Stromal cell of bone marrow (primary cell): ENCODE data around the gene CHMP4A.

Experiments
- DNase-seq: peaks from one replicate; pipeline ENCODE4 v3.0.0-alpha.2; 2012; ENCODE audit warnings: low read depth

Gene CHMP4A

DNA sequence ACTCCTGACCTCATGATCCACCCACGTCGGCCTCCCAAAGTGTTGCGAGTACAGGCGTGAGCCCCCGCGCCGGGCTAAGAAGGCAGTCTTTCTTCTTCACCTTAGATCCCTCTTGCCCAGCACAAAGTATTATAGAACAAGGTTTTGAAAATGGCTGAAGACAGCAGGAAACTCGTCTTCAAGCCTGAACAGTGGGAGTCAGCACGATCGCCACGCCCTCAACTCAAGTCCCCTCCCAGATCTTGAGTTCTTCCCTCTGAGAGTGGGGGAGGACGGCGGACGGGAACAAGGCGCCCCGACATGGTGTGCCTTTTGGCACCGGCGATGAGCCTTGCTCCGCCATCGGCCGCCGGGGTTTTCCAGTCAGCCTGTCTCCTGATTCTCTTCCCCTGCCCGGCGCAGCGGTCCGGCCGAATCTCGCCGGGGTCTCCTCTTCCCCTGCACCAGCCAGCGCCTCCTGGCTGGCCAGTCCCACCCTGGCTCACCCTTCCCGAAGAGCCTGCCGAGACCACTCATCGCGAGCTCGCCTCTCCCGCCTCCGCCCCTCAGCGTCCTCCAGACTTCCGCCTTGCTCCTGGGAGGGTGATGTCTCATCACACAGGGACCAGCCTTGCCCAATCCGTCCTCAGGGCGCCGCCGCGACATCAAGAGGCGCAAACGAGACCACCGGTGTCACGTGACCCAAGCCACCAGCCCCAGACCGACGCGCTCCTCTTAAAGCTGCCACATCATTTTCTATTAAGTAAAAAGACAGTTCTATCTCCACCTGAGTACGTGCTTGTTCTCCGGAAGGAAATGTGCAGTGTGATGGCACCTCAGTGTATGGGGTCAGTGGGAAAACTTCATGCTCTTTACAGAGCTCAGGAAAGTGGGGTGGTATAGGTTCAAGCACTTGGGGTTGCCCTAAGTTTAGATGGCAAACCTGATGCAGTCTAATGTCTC, at the start of gene CHMP4A:
TSS of gene CHMP4A (minus strand) at position 565 of the 942 bp plus-strand sequence. CDS start at position 516, 49 bp downstream.
- DNase-seq, result peak; percentile 97

GRCh38 chr14:24261969-24262327, 48.7 kb upstream of the CHMP4A start:
- DNase-seq, result no peak

GRCh38 chr14:24261256-24261968, 48.1 kb upstream of the CHMP4A start:
- no peak for DNase-seq

DNA sequence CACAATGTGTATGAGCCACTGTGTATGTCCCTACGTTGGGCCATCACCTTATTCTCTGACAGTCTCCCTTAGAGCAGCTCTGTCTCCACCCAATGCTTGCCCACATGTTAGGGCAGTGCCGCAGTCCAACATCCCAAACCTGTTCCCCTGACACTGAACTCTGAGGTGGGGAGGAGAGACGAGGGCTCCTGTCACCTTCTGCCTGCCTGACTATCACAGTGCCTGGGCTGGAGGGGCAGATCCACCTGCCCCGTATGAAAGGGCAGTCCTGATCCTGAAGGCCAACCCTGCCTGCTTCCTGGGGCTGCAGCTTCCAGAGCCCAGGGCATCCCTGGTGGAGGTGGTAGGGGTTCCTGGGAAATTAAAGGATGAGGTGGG, 47.5 kb upstream of the CHMP4A start:
- no peak for DNase-seq

GRCh38 chr14:24260026-24260779, 46.9 kb upstream of the CHMP4A start:
- no peak for DNase-seq

DNA sequence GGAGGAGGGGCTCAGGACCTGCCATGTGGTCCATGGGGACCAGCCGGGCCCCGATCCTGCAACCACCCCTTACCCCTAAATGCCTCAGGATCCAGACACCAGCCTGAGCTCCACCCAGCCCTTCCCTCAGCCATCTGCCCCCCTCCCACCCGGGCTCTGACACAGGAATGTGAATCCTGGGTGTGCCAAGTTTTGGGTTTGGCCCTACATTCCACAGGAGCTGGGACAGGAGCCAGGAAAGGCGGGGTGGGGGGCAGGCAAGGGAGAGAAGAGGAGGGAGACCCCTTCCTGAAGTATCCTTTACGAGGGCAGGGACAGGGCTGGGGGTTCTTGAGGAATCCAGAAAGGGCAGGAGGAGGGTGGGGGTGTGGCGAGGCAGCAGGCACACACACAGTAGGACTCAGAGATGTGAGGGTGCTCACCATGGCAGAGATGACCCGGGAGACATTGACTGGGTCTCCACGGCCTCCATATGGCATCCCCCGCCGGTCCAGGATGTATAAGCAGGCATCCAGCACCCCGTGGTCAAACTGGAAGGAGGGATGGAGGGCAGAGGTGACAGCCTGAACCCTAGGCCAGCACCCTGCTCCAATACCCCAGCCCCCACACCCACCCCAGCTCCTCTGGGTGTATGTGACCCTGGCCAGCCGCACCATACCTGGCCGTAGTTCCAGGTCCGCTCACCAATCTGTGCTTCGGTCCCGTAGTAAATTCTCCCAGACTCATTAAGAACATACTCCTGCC, 46.2 kb upstream of the CHMP4A start:
- DNase-seq, result no peak

DNA sequence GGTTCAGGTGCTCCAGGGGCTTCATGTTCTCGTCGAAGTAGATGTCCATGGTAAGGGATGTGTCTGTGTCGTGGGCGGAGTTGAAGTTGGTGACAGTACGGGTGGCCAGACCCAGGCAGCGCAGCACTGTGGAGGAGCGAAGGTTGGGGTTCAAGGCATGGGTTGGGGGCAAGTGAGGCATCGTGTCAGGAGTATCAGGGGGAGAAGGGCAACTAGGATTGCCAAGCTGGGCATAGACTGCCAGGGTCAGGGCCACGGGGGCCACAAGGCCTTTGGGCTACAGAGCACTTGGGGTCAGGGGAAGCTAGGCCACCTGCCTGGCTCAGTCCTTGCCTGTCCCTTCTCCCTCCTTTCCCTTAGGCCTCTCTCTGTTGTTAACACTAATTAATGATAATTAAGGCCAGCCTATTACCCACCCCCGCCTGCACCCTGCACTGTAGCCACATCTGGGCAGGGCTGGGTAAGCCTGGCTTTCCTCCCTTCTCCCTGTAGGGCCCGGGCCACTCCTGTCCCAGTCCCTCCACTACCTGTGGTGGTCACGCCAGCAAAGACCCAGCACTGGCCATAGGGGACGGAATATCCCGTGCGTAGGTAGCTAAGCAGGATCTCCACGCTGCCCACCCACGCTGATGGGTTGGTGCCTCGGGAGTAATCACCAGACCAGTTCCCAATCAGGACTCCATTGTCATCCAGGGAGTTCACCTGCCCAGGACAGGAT, 45.4 kb upstream of the CHMP4A start:
- DNase-seq, result no peak

DNA sequence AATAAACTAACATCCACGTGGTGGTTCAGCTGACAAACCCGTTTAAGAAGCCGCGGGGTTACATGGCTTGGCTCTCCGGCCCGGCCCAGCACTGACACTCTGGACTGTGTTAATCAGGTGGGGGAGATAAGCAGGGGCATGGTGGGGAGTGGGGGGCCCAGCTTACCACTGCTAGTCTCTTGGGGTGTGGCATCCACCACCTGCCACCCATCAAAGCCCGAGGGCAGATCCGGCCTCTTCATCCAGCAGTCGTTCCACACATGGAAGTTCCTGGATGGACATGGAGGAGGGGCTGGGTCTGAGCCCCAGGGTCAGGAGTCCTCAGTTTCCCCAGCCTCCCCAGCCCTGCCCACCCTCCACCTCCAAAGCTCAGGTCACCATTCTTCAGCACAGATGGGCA, 44.8 kb upstream of the CHMP4A start:
- no peak for DNase-seq

- DNase-seq, result no peak
These were observed 43.7 kb upstream of the CHMP4A start for GRCh38 chr14:24256960-24257359.

- no peak for DNase-seq
These were observed 42.8 kb upstream of the CHMP4A start for GRCh38 chr14:24255931-24256711.

GRCh38 chr14:24255438-24255837, 42.1 kb upstream of the CHMP4A start:
- no peak for DNase-seq

- DNase-seq, result no peak
These were observed 41.5 kb upstream of the CHMP4A start for GRCh38 chr14:24254630-24255392.

- DNase-seq, result no peak
These were observed 40.6 kb upstream of the CHMP4A start for GRCh38 chr14:24253936-24254335.

- DNase-seq, result no peak
These were observed 39.2 kb upstream of the CHMP4A start for GRCh38 chr14:24252289-24253124.

DNA sequence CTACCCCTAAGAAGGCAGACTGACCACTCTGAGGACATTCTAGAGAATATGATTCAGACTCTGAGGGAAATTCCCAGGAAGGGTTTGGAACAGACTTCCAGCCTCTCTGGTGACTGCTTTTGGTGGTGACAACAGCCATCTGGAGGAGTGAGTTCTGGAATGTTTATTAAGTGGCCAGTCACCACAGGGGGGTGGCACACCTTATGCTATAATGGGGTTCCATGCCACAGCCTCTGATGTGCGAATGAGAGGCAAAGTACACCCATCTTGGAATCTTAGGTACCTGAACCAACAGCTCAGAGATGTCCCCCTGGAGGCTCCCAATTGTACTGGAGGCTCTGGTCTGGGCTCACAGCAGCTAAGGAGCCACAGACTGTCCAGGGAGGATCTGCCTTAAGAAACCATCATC, 38.6 kb upstream of the CHMP4A start:
- no peak for DNase-seq

DNA sequence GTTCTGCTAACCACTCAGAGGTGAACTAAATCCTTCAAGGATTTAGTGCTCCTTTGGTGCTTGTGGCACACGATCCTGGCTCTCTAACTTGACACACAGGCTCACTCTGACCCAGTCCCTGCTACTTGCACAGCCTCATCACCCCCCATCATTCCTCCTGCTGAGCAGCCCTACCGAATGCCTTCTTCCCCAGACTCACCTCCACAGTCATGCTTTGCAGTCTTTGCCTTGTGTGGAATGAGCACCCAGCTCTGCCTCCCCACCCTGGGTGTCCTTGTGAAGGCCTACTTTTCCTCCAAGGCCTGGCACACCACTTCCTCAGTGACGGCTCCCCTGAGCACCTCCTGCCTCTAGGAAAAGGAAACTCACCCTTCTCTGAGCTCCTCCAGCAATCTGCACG, 37.1 kb upstream of the CHMP4A start:
- no peak for DNase-seq

GRCh38 chr14:24249230-24250021, 36.1 kb upstream of the CHMP4A start:
- DNase-seq, result no peak

DNA sequence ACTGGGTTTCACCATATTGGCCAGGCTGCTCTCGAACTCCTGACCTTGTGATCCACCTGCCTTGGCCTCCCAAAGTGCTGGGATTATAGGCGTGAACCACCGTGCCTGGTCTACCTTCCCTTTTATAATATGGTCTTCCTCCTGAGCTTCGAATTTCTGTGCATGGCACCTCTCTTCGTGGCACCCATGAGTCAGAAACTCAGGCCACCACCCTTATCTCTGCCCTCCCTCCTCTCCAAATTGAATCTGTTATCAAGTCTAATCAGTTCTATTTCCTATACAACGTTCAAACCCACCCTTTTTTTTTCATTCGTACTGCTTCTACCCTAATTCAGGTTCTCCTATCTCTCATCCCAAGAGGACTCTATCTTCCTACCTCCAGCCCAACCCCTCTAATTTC, 34.1 kb upstream of the CHMP4A start:
- no peak for DNase-seq
